Coronary artery (tissue), 2 donors: ENCODE measurements around the gene C4orf33.
"Not testable (repeated sequence)": the region's sequence is repeated elsewhere in the genome, so short reads cannot be mapped to it uniquely, and the experiment has no call there.

Source experiments
- DNase-seq: peaks from one replicate; pipeline ENCODE4 v3.0.0-alpha.2; 2017; ENCODE audit warnings: low spot score
- H3K27ac ChIP-seq, 2 donors: fragments of 200-600 bp; sonication (generic); one replicate each; pipeline ENCODE4 v1.5.1; 2016 to 2019
- H3K4me3 ChIP-seq: fragments of 200-600 bp; sonication (generic); 2 replicates; pipeline ENCODE4 v1.5.1; 2016; ENCODE audit warnings: mild to moderate bottlenecking, moderate library complexity
- CTCF ChIP-seq: fragments of 200-600 bp; sonication (generic); IDR thresholded peaks from one replicate; pipeline ENCODE4 v1.5.1; 2019; ENCODE audit warnings: antibody characterized with exemption

Gene C4orf33

GRCh38 chr4:129095811-129096454 lies at the start of gene C4orf33:
TSS of gene C4orf33 (plus strand) at chr4:129096152. CDS start at chr4:129102611, 6,459 bp downstream.
- Histone ChIP-seq H3K4me3 (peak within 1 kb of the TSS; percentile 68), H3K27ac (peak within 1 kb of the TSS; percentile 66 to 73)
- TF ChIP-seq CTCF = no peak
- peak; percentile 79 for DNase-seq

DNA sequence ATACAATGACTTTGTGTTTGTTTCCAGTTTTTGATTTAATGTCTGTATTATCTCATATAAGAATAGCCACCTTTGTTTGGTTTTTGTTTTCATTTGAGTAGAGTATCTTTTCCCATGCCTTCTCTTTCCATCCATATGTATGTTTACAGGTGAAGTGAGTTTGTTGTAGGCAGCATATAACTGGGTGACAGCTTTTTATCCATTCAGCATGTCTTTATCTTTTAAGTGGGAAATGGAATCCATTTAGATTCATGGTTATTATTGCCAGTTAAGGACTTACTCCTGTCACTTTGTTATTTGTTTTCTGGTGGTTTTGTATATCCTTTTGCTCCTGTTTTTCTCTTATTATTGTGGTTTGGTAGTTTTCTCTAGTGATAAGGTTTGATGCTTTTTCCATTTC lies 36.9 kb upstream of the C4orf33 start:
- DNase-seq = no peak

DNA sequence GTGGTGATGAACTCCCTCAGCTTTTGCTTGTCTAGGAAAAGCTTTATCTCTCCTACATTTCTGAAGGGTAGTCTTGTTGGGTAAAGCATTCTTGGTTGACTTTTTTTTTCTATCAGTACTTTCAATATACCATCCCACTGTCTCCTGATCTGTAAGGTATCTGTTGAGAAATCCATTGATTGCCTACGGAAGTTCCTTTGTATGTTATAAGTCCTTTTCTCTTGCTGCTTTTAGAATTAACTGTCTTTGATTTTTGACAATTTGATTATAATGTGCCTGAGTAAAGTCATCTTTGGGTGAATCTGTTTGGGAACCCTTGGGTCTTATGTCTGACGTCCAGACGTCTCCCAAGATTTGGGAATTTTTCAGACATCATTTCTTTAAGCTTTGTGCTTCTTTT lies 33.4 kb upstream of the C4orf33 start:
- TF ChIP-seq CTCF = no peak
- no peak for DNase-seq
- H3K27ac ChIP-seq = no peak overlapping the region
- H3K4me3 ChIP-seq = no peak overlapping the region

More for the DNA sequence above, 36.9 kb upstream of the C4orf33 start:
- no peak for TF ChIP-seq CTCF
- no peak overlapping the region for H3K27ac ChIP-seq
- H3K4me3 ChIP-seq = no peak overlapping the region

- Histone ChIP-seq H3K27ac (no peak overlapping the region), H3K4me3 (no peak overlapping the region)
- no peak for TF ChIP-seq CTCF
- DNase-seq = no peak
Measured at GRCh38 chr4:129063640-129064039, 32.3 kb upstream of the C4orf33 start.

- no peak overlapping the region for H3K27ac ChIP-seq
- no peak overlapping the region for H3K4me3 ChIP-seq
- no peak for TF ChIP-seq CTCF
- DNase-seq = no peak
Measured at GRCh38 chr4:129064717-129065116, 31.2 kb upstream of the C4orf33 start.

DNA sequence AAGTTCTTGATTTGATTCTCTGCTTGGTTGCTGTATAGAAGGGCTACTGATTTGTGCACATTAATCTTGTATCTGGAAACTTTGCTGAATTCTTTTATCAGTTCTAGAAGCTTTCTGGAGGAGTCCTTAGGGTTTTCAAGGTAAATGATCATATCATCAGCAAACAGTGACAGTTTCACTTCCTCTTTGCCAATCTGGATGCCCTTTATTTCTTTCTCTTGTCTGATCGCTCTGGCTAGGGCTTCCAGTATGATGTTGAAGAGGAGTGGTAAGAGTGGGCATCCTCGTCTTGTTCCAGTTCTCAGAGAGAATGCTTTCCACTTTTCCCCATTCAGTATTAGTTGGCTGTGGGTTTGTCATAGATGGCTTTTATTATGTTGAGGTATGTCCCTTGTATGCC lies 26.4 kb upstream of the C4orf33 start:
- not testable (repeated sequence) for H3K4me3 ChIP-seq, H3K27ac ChIP-seq, DNase-seq

DNA sequence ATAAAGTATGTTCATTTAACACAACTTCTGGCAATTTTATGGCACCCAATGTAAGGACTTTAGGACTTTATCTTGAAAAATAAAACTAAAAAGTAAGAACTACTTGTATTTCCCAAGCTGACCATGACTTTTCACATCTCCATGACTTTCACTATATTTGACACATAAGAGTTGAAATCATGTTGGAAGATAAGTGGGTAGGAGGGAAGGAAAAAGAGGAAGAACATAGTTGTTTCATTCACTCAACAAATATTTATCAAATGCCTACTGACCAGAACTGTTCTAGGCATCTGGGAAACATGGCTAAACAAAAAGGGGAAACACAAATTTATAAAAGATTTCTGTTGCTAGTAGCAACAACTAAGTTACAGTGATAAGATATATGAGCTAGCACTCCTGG lies 18.6 kb upstream of the C4orf33 start:
- DNase-seq = no peak
- TF ChIP-seq CTCF = no peak
- Histone ChIP-seq H3K27ac (no peak overlapping the region), H3K4me3 (no peak overlapping the region)
